ENCODE results near the gene EXOSC10.
"Not testable (repeated sequence)": the region's sequence is repeated elsewhere in the genome, so short reads cannot be mapped to it uniquely, and the experiment has no call there.

Gene EXOSC10

DNA sequence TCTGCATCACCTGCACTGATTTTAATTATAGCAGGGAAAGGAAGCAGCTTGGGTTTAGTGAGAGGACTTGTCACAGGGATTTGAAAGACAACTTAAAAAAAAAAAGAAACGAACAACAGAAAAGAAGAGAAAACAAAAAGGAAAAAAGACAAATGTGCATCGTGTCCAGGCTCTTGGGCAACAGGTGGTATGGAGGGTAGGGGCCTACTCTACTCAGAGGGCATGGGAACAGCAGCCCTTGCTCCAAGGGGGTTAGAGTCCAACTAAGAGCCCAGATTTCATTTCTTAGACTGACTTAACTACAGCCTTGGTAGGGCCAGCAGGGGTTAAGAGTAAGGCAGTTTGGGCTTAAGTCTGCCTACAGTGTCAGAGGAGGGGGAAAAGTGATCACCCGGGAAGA is 15.3 kb upstream of the EXOSC10 start:
- no peak for DNase-seq

DNA sequence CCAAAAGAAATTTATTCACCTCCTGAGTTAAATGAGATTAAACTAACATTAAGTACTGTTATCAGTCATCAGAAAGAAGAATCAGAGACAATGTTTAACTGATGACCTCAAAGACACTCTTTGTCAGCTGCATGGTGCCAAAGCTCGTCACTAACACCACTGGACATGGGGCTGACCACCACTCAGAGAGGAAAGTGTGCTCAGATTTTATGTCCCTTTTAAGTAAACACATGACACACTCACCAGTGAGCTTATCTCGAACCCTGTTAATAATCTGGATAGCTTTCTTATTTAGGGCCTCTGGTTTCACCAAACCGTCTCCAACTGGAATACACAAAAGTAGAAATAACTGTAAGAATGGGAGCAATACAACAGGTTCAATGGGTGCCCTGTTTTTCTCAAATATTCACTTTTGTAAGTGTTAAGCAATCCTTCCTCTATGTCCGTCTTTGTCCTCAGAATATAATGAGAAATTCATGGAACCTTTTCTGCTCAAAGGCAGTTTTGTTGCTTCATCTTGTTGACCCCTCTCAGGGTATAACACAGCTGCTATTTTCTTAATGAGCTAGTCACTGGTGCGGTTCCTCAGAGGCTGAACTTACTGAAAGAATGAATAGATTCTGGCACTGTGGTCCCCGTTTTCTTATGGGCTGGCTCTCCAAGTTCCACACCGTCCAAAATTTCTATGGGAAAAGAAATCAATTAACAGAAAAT is 9.5 kb upstream of the EXOSC10 start:
- DNase-seq: no peak

DNA sequence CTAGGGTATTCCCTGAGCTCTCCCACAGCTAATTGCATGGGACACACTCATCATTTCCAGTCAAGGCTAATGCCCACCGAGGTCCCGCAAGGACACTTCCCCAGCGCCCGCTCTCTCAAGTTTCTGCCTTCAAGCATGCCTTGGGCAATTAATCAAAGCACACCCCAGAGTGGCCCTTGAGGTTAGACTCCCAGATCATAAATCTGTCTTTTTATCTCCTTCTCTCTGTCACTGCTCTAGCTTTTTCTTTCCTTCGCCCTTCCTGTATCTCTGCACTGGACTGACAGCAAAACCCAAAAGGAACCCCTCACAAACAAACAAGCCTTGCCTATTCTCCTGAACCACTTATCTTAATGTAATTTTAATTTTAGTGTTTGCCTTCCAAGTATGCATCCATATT is 7.9 kb upstream of the EXOSC10 start:
- no peak for DNase-seq

DNA sequence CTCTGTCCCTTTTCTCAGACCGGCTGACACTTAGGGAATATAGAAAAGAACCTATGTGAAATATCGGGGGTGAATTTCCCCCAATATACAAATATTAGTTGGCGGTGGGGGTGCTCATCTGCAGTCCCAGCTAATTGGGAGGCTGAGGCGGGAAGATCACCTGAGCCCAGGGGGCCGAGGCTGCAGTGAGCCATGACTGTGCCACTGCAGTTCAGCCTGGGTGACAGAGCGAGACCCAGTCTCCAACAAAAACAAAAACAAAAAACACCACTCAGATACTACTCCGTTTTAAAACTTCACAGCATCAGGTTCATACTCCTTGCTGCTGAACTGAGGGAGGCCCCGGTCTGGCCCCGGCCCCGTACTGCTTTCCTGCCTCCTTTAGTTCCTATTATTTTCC is 5.9 kb upstream of the EXOSC10 start:
- no peak for DNase-seq

DNA sequence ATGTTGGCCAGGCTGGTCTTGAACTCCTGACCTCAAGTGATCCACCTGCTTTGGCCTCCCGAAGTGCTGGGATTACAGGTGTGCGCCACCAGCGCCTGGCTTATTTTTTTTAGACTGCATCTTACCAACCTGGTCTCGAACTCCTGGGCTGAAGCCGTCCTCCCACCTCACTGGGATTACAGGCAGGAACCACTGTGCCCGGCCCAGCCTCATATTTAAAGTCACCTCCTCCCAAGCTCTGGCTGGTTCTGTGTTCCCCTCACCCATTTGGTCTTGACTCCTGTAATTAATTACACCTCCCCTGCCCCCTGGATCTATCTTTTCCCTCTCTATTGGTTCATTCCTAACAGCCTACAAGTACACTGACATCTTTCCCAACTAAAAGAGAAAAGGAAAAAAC is 1.7 kb upstream of the EXOSC10 start:
- DNase-seq: no peak

DNA sequence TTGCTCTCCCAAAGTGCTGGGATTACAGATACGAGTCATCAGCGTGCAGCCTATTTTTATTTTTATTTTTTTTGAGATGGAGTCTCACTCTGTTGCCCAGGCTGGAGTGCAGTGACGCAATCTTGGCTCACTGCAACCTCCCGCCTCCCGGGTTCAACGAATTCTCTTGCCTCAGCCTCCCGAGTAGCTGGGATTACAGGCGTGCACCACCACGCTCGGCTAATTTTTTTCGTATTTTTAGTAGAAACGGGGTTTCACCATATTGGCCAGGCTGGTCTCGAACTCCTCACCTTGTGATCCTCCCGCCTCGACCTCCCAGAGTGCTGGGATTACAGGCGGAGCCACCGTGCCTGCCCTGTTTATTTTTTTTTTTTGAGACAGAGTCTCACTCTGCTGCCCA is 1.1 kb upstream of the EXOSC10 start:
- not testable (repeated sequence) for DNase-seq

DNA sequence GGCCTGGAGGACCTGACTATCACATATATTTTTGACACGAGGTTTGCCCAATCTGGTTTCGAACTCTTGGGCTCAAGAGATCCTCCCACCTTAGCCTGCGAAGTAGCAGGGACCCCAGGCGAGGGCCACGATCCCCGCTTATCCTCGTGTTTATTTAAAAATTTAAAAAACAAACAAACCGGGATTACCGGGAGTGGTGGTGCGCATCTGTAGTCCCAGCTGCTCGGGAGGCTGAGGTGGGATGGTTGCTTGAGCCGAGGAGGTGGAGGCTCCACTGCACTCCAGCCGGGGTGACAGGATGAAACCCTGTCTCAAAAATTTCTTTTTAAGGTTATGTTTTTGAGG is 452 bp upstream of the EXOSC10 start:
- DNase-seq: no peak

DNA sequence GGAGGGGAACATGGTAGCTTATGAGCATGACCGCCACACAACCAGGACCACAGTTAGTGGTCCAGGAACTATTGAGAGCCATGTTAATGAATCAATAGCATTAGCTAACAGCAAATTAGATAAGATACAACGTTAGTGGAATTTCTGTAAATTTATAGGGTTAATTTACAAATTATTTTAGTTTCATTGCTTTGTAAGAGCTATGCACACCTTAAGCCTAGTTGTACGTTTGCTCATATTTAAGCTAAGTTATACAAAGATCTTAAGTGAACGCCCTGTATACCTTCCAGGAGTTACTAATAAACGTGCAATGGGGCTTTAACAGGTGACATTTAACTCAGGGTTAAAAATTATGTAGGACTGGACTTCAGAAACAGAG is 749 bp downstream of the EXOSC10 start:
- no peak for DNase-seq

DNA sequence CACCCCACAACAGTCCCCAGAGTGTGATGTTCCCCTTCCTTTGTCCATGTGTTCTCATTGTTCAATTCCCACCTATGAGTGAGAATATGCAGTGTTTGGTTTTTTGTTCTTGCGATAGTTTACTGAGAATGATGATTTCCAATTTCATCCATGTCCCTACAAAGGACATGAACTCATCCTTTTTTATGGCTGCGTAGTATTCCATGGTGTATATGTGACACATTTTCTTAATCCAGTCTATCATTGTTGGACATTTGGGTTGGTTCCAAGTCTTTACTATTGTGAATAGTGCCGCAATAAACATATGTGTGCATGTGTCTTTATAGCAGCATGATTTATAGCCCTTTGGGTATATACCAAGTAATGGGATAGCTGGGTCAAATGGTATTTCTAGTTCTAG is 15.9 kb downstream of the EXOSC10 start:
- DNase-seq: not testable (repeated sequence)

DNA sequence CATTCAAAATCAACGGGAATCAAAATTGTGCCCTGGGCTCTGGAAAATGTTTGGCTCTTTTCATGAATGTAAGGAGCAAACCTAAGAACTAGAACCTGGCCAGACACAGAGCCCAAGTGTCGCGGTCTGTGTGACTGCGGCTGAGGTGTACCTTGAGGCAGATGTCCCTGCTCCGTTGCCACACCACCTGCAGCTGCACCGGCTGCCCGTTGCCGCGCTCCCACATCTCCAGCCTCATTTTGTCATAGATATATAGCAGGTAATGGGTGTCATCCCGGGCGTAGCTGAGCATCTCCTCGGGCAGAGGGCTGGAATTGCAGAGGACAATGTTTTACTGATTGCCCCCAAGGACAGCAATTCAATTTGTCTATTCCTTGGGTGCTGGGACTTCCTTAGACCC is 18.7 kb downstream of the EXOSC10 start:
- DNase-seq: no peak

DNA sequence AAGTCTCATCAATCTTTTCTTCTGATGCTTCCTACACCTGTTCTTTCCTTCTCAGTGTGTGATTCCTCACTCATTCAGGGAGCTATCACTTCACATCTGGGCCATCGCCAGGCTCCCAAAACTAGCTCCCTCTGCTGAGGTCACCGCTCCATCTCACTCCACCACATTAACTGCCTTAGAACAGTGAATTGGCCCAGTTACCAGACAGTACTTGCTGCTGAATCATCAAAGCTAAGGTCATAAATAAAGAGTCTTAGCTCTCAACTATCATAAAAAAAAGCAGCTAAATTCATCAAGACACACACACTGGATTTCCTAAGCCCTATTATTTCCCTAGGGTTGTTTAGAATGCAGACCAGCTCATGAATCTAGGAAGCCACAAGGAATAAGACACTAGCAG is 21.0 kb downstream of the EXOSC10 start:
- DNase-seq: no peak

DNA sequence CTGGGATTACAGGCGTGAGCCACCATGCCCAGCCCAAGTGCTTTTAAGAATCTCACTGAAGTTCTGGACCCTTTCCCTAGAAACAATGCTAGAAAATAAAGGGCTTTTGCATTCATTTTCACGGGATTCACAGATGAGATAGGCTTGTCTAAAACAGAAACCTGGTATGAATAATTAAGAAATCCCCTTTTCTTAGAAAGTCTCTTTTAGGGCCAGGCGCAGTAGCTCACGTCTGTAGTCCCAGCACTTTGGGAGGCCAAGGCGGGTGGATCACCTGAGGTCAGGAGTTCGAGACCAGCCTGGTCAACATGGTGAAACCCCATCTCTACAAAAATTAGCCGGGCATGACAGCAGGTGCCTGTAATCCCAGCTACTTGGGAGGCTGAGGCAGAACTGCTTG is 26.3 kb downstream of the EXOSC10 start:
- not testable (repeated sequence) for DNase-seq

DNA sequence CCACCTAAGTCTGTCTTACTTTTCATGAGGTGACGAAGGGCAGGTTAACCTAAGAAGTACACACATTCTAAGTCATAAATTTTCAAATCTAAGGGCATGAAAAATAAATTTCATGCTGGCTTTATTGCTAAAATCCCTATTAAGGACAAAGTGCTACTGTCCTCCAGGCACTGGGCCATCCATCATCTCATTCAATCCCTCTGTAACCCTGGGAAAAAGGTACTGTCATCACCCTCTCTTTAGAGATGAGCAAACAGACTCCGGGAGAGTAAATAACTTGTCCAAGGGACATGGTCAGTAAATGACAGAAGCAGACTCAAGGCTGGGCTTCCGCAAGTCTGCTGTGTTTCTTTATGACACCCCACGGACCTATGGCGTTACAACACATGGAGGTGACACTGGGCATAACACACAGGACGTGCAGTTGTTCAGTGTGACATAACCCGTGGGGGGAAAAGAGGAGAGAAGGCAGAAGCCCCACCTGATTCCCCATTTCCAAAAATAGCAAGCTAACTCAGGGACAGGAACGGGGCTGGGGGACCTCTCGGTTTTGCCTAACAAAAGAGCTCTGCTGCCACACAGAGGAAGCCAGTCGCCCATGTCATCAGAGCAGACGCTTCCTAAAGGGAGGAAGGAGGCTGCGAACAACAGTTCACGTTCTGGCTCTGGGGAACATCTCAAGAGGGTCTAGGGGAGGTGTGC is 27.3 kb downstream of the EXOSC10 start:
- DNase-seq: no peak

DNA sequence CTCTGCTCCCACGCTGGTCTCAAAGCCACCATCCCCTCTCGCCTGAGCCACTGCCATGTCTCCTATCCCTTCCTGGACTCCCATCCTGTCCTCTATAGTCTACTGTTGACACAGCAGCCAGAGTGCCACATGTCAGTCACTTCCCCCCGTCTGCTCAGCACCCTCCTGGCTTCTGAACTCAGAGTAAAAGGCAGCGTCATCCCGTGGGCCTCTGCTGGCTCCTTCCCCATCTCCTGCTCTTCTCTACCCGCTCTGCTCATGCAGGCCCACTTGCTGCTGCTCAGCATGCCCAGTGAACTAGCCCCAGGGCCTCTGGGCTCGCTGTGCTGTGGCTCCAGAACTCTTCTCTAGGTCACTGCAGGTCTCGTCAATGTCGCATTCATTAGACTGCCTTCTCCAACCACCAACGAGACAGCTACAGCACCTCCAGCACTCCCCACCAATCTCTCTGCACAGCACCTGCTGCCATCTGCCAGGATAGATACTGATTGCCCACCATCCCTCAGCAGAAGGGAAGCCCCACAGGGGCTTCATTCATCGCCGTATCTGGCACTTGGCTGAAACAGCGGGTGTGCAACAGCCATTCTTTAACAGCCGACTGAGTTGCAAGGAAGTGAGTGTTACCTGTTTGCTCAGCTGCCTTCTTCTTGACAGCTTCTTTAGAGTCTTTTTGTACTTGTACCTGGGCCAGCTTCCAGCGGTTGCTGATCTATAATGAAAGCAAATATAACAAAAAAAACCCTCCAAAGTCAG is 28.0 kb downstream of the EXOSC10 start:
- no peak for DNase-seq

DNA sequence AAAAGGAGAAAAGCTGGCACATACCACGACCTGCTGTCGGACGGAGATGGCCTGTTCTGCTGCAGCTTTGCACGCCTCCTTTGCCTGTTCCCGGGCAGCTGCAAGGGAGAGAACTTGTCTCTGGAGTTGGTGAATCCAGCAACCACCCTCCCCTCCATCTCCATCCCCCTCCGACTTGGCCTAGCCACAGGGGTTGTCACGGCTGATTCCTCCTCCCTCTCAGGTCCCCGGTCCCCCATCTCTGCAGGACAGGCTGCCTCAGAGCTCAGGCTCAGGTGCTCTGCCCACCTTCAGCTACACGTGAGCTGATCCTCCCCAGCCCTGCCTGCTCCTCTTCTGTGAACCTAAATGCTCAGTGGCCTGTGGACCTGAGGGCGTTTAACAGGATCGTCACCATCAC is 28.8 kb downstream of the EXOSC10 start:
- no peak for DNase-seq

DNA sequence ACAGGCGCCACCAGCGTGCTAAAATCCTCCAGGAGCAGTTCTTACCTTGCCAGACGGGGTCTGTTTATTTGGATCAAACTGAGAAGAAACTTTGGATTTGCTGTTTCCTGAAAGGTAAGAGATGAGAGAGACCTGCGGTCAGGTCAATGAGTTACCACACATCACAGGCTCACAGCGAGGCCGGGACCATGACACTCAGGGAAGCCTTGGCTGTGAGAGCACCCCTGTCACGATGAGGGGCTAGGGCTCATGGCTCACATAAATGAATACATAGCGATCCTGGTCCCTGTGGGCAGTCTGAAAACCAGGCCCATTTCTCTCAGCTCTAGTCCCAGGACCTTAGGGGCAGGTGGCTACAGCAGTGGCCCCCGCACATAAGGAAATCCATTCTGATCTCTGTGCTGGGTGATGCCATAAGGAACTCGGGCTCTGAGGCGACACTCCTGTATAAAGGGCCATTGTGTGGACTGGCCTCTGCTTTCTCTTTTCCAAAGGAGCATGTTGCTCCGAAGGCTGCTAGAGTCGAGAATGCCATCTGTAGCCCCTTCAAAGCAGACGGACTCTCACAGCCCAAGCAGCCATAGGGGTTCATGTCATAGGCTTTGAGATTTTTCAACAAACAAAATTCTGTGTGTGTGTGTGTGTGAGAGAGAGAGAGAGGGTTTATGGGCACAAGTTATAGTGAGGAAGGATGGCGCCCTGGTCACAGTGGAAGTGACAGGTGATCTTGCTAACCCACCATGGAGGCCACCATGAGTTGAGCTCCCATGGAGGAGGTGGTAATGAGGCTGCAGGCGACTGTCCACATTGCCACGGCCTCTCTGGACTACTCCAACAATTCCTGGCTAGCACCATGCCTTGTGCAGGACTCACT is 30.8 kb downstream of the EXOSC10 start:
- no peak for DNase-seq

DNA sequence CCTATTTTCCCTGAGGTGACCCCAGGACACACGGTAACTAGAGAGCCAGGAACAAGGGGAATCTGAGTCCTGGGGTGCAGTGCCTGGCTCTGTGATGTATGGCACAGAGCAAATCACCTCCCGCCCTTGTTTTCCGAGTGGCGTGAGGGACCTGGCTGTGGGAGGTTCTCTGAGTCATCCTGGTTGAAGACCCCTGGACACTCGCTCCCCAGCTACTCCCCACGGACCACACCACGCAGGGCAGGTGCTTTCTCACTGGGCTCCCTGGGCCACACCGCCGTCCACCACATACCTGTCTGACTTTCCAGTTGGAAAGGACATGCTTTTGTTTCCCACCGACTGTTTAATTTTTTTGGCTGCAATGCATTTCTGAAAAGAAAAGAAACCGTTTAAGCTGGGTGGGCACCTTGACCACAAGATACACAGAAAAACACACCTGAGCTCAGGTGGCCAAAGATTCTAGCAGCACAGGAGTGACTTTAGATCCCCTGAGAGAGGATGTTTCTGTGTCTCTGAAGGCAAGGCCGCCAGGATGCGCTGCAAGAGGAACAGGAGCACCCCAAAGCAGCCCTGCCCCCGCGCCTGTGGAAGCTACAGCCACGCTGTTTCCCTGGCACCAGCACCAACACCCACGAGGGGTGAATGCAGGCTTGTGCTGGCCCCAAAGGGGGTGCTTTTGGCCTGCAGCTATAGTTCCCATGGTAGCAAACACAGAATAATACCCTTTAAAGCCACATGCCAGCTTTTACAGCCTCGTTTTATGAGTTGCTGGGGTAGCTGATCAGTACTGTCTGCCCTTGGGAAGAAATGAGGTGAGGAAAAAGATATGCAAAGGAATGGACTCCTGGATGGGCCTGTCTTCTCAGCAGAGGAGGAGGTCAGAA is 31.7 kb downstream of the EXOSC10 start:
- no peak for DNase-seq

DNA sequence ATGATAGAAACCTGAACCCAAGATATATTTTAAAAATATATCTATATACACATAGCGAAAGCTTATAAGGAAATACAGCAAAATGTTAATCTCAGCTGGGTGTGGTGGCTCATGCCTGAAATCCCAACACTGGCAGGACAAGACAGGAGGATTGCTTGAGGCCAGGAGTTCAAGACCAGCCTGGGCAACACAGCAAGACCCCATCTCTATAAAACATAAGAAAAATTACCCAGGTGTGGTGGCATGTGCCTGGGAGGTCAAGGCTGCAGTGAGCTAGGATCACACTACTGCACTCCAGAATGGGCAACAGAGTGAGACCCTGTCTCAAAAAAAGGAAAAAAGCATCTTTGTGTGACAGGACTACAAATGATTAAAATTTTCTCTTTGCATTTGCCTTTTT is 33.9 kb downstream of the EXOSC10 start:
- DNase-seq: no peak

DNA sequence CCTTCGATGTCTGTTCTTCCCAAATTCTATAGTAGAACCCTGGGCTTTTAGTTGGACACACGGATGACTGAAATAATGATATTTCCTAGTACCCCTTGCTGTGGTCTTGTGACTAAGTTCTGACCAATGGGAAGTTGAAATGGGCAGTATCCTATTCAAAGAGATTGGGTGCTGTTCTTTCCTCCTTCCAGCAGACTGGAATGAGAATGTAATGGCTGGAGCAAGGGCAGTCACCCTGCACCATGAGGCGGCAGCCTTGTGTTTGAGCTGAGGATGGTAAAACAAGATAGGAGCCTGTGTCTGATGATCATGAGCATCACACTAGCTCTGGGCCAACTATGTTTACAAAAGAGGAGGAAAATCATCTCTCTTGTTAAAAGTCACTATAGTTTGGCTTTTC is 34.7 kb downstream of the EXOSC10 start:
- no peak for DNase-seq

DNA sequence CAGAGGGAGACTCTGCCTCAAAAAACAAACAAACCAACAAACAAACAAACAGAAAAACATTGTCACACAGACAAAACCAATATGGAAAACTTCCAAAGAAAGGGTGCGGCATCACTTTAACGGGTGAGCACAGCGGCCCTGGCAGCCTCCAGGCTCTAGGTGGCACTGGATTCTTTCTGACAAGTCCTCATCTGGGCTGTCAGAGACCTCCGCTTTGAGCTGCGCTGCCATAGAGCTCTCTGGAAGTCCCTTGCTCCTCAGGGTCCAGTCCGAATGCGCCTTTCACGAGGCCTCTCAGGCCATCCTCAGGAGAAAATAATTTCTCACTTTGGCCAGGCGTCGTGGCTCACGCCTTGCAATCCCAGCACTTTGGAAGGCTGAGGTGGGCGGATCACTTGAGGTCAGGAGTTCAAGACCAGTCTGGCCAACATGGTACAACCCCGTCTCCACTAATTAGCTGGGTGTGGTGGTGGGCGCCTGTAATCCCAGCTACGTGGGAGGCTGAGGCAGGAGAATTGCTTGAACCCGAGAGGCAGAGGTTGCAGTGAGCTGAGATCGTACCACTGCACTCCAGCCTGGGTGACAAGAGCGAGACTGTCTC is 35.6 kb downstream of the EXOSC10 start:
- DNase-seq: not testable (repeated sequence)

DNA sequence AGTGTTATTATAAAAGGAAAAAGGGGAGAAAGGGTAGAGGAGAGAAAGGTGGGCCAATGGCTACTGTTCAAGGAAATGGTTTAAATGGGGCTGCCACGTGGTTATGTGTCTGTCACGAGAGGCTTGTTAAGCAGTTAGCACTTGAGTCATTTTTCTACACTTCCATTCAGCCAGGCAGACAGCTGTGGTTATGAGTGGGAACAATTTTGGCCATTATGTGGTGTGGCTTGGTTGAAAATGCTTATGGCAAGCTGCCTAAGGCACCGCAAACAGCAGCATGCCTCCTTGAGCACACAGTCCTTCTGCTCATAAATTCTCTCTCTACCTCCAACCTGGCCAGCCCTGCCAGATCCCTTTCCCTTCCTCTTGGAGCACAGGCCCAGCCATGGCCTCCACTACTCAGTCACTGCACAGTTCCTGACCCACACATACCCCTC is 36.7 kb downstream of the EXOSC10 start:
- no peak for DNase-seq

Data from right kidney (tissue), 1 donor.